Measurements from ENCODE around the gene SFXN4.
"Not testable (repeated sequence)": the region's sequence is repeated elsewhere in the genome, so short reads cannot be mapped to it uniquely, and the experiment has no call there.

Gene SFXN4

GRCh38 chr10:119139464-119140067 lies 25.9 kb downstream of the SFXN4 start:
- no peak for DNase-seq

- no peak for DNase-seq
Measured at GRCh38 chr10:119138346-119139306, 26.9 kb downstream of the SFXN4 start.

- DNase-seq = not testable (repeated sequence)
Measured at GRCh38 chr10:119137878-119138277, 27.6 kb downstream of the SFXN4 start.

- DNase-seq = no peak
Measured at GRCh38 chr10:119136084-119136483, 29.4 kb downstream of the SFXN4 start.

- DNase-seq = no peak
Measured at GRCh38 chr10:119135513-119135881, 30.0 kb downstream of the SFXN4 start.

GRCh38 chr10:119133949-119134348 lies 31.6 kb downstream of the SFXN4 start:
- DNase-seq = no peak

- DNase-seq = no peak
Measured at GRCh38 chr10:119132521-119133345, 32.8 kb downstream of the SFXN4 start.

GRCh38 chr10:119131512-119132240 lies 33.8 kb downstream of the SFXN4 start:
- DNase-seq = no peak

- no peak for DNase-seq
Measured at GRCh38 chr10:119129721-119130120, 35.8 kb downstream of the SFXN4 start.

GRCh38 chr10:119125942-119126341 lies 39.6 kb downstream of the SFXN4 start:
- DNase-seq = no peak

- DNase-seq = no peak
Measured at GRCh38 chr10:119120875-119121274, 44.6 kb downstream of the SFXN4 start.

- DNase-seq = no peak
Measured at GRCh38 chr10:119120413-119120867, 45.1 kb downstream of the SFXN4 start.

GRCh38 chr10:119119400-119119799 lies 46.1 kb downstream of the SFXN4 start:
- no peak for DNase-seq

GRCh38 chr10:119118231-119118630 lies 47.3 kb downstream of the SFXN4 start:
- no peak for DNase-seq

- no peak for DNase-seq
Measured at GRCh38 chr10:119116326-119116951, 49.1 kb downstream of the SFXN4 start.

- DNase-seq = no peak
Measured at GRCh38 chr10:119115926-119116325, 49.6 kb downstream of the SFXN4 start.

GRCh38 chr10:119113751-119114732 lies 51.5 kb downstream of the SFXN4 start:
- DNase-seq = no peak

GRCh38 chr10:119112056-119112455 lies 53.5 kb downstream of the SFXN4 start:
- DNase-seq = no peak

- DNase-seq = not testable (repeated sequence)
Measured at GRCh38 chr10:119107771-119108170, 57.7 kb downstream of the SFXN4 start.

GRCh38 chr10:119107106-119107505 lies 58.4 kb downstream of the SFXN4 start:
- not testable (repeated sequence) for DNase-seq

- DNase-seq = not testable (repeated sequence)
Measured at GRCh38 chr10:119105899-119106298, 59.6 kb downstream of the SFXN4 start.
